Smooth muscle cell of the brain vasculature (primary cell): ENCODE data around the gene SLC35F6.
"Not testable (repeated sequence)": the region's sequence is repeated elsewhere in the genome, so short reads cannot be mapped to it uniquely, and the experiment has no call there.

Experiments
- DNase-seq: peaks from one replicate; pipeline ENCODE4 v3.0.0-alpha.2; 2012; ENCODE audit warnings: low read depth, low spot score

SLC35F6 gene

DNA sequence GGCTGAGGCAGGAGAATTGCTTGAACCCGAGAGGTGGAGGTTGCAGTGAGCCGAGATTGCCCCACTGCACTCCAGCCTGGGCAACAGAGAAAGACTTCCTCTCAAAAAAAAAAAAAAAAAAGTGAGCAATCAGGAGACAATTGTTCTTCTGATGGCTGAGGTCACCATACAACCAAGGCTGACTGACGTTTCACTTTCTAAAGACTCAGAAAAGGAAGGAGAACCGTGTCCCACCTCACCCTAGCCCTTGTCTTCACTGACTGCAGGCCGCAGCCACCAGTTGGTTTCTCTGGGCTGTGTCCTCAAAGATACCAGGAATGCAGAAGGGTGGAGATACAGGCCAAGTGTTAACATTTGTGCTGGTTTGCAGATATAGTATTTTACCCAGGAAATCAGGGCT is 7.7 kb upstream of the SLC35F6 start:
- no peak for DNase-seq

DNA sequence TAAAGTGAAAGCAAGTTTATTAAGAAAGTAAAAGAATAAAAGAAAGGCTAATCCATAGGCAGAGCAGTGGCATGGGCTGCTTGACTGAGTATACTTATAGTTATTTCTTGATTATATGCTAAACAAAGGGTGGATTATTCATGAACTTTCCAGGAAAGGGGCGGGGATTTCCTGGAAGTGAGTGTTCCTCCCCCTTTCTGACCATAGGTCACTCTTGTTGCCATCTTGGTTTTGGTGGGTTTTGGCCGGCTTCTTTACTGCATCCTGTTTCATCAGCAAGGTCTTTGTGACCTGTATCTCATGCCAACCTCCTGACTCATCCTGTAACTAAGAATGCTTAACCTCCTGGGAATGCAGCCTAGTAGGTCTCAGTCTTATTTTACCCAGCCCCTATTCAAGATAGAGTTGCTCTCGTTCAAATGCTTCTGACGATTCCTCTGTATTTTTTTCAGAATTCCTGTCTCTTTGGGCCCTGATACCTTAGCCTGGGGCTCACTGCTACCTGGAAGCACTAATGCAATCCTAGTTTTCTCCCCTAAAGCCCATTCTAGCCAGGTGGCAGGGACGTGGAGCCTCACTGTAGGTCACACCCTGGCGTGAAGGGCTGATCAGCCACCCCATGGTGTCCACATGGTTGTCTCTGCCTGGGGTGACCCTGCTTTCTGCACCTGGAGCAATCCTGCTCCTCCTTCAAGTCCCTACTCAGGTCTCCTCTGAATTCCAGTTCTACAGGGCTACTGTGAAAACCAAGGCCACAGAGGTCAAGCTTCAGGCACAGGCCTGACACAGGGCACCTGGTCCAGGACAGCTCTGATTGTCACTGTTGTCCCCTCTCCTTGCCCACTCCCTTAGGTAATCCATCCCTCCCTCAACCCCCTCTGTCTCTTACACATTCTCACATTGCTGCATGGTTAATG is 6.0 kb upstream of the SLC35F6 start:
- no peak for DNase-seq

DNA sequence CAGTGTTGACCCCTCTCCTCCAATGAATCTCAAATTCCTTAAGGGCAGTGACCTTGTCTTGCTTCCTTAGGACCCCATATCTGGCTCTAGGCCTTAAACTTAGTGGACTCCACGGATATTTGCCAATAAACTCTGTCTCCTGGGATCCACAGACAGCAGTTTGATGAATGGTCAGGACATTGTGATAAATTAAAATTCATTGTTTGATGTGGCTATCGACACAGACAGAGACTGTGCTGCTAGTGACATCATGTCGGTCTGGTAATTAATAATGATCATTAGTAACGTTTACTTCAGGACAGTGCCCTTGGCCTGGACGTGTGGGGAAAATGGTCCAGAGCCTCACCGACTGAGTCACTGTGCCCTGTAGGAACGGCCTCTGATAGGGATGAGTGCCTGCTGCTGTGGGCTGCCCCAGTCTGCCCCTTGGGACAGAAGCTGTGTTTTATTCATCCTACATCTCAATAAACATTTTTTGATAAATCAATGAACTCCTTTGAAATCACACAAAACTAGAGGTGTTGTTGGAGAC is 5.2 kb upstream of the SLC35F6 start:
- no peak for DNase-seq

DNA sequence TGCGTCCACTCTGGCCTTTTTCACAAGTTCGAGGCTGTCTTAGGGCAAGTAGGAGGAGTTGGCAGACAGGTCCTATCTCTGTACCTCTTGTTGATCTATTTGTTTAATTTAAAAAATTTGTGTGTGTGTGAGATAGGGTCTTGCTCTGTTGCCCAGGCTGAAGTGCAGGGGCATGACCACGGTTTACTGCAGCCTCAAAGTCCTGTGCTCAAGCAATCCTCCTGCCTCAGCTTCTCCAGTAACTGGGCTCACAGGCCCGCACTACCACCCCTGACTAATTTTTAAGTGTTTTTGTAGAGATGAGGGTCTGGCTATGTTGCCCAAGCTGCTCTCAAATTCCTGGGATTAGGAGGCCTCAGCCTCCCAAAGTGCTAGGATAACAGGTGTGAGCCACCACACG is 4.2 kb upstream of the SLC35F6 start:
- DNase-seq = no peak

DNA sequence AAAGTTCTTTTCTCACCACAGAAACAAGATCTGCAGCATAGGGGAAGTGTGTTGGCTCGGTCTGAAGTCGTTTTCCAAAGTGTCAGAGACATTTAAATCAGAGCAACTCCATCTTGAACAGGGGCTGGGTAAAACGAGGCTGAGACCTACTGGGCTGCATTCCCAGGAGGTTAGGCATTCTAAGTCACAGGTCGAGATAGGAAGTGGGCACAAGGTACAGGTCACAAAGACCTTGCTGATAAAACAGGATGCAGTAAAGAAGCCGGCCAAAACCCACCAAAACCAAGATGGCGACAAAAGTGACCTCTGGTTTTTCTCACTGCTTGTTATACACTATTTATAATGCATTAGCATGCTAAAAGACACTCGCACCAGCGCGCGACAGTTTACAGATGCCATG is 3.1 kb upstream of the SLC35F6 start:
- DNase-seq = not testable (repeated sequence)

DNA sequence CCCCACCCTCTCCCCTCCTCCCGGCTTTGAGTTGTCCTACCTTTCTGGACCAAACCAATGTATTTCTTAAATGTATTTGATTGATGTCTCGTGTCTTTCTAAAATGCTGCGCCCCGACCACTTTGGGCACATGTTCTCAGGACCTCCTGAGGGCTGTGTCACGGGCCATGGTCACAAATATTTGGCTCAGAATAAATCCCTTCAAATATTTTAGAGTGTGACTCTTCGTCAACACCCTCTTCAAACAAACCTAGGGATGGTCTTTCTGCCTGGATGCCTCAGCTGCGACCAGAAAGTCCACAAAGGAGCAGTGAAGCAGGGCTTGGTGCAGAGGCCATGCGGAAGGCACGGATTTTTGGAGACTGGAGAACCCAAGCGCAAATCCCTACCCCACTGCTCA is 1.1 kb upstream of the SLC35F6 start:
- DNase-seq = no peak

DNA sequence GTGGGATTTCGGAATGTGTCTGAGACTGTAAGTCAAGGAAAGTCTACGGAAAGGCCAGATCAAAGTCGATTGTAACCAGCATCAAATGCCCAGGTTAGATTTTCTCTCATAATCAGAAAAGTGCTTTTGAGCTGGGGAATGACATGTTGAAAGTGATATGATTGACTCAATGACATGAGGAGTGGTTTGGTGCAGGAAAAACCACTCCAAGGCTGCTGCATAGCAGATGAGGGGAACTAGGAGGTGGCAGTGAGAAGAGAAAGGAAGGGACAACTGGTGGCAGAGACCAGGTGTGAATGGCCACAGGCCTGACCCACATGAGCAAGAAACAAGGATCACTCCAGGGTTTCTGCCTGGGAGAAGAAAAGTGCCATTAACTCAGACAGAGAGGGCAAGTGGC is 822 bp downstream of the SLC35F6 start:
- no peak for DNase-seq

DNA sequence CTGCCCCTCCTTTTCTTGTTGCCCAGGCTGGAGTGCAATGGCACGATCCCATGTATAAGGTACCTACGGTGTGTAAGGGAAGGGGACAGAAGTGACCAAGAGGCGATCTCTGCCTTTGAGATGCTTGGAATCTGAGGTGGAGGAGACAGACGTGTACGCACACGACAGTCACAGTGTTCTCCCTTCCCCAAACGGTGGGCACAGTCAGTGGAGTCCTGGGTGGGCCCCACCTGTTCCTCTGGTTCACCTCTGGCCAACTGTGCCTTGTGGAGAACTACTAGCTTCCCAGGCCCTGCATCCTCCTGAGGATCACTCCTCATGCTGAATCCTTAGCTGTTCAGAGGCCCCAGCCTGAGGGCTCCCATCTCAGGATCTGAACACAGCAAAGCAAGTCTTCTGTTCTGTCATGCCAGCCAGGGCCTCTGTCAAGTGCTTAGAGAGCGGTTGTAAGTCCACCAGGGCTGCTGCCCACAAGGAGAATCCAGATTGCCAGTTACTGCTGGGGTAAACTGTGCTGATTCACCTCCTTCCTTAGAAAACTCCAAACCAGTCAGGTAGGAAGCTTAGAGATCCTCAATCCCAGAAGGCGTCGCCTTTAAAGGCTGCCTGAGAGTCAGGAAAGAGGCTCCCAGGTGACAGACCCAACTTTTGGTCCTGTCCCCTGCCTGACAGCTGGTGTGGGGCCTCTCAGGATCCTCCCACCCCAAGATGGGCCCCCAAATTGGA is 1.6 kb downstream of the SLC35F6 start:
- no peak for DNase-seq

DNA sequence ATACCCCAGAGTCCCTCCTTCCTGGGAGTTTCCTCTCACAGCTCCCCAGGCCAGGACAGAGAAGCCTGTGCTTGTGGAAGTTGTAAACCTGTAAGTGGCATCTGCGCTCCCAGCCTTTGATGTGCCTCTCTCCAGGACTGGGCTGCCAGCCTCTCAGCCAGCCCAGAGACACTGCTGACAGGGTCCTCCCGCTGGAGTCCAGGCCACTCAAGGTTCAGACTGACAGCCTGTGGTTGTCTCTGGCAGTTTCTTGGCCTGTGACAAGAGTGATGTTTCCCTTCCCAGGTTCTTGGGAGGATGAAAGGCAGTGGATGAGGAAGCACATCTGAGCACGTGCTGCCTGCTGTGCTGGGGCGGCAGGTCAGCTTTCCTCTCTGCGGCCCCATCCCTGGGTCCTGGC is 3.0 kb downstream of the SLC35F6 start:
- no peak for DNase-seq

DNA sequence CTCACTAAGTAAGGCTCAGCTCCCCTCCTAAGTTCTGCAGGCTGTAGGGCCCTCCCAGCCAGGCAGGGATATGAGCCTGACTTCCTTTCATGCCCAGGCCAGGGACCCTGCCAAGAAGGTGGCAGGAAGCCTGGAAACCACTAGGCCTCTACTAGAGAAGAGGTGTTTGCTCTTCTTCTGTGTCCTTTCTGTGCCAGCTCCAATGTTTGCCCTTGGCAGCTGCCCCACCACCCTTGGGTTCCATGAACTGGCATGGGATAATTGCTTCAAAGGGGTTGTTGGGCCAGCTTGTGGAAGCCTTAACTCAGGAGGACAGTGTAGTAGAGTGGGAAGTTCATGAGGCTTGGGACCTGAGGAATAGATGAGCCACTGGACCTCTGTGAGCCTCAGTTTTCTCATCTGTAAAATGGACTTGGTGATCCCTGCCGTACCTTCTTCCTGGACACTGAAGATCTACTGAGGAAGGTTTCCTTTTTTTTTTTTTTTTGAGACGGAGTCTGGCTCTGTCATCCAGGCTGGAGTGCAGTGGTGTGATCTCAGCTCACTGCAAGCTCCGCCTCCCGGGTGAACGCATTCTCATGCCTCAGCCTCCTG is 3.9 kb downstream of the SLC35F6 start:
- DNase-seq = no peak

DNA sequence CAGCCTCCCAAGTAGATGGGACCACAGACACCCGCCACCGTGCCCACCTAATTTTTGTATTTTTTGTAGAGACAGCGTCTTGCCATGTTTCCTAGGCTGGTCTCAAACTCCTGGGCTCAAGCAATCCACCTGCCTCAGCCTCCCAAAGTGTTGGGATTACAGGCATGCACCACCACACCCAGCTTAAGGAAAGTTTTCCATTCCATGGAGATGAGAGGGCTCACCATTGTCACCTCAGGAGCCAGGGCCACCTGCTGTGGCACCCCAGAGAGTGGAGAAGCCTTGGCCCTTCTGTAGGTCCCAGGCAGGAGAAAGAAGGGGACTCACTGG is 4.6 kb downstream of the SLC35F6 start:
- DNase-seq = no peak

DNA sequence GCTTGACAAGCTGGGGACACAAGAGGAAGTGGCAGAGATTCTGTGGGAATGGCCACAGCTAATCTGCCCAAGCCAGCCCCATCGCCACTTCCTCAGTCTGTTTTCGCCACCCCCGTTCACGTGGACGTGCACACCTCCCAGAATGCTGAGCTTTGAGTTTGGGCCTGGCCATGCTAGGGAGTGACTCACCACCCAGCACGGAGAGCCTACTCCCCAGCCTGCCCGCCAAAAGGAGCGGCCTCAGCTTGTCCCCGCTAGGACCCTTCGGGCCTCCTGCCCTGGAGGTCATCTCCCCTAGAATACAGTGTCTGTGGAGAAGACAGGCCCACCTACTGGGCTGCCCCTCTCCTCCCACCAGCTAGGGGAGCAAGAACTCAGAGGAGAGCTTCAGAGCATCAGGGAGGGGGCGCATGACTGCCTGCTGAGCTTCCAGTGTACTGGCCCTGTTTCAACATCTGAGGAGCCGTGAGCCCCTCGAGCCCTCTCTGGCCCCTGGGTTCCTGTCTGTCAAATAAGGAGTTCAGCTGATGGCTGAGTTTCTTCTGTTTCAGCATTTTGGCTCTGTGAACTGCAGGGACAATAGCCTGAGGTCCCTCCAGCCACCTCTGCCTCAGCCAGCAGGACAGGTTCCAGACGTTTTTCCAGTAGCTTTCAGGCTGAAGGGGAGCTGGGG is 5.1 kb downstream of the SLC35F6 start:
- DNase-seq = no peak

DNA sequence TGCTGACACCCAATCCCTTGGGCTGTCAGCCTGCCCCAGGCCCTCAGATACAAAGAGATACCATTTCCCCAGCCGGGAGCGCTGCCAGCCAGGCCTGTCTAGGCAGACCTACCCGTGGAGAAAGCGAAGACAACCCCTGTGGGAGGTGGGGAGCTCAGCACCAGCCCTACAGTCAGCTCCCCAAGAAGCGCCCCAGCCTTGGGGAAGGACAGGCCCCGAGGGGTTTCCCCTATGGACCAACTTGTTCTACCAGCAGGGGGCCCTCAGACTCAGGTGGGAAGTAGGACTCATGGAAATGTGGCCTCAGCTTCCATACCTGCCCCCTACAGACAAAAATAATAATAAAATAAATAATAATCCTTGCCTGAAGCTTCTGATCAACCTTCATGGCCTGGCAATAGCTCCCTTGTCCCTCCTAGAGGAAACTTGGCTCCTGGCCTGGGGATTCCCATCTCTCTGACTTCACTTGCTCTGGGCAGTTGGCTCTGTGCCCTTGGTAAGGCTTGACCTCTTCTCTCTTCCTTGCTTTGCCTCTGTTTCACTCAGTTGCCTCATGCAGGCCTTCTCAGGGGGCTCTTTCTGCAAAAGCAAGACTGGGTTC is 7.0 kb downstream of the SLC35F6 start:
- DNase-seq = no peak

DNA sequence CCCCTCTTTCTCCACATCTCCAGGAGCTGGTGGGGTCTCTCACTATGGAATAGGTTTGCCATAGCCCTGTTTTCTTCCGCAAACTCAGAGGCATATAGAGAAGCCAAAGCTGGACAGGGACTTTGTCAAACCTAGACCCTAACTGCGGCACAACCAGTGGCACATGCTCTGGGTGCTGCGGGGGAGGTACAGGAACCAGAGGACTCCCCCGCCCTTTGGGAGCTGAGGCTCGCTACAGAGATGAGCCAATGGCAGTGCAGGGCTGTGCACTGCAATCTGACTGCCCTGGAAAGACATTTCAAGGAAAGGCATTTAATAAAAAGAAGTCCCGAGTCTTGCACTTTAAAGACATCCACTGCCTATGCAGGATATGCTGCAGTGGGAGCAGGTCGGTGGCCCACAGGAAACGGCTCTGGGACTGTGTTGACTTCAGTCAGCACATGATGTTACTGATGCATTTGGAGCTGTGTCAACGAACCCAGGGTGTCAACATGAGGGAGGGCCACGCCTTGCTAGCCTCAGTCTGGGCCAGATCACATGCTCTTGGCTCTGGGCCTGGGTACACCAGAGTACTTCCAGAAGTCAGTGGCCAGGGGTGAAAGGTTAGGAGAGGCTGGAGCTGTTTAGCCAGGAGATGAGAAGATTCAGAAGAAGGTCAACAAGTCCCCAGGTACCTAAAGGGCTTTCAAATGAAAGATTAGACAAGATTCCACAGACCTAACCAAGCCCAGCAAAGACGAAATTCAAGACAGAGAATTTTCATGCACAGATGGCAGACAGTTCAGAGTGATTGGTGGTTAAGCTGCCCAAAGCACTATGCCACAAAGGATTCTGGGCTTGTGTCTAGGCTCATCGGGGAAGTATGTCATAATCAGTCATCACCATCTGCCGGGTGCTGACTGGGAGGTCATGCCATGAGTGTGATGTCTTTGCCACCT is 8.2 kb downstream of the SLC35F6 start:
- no peak for DNase-seq

DNA sequence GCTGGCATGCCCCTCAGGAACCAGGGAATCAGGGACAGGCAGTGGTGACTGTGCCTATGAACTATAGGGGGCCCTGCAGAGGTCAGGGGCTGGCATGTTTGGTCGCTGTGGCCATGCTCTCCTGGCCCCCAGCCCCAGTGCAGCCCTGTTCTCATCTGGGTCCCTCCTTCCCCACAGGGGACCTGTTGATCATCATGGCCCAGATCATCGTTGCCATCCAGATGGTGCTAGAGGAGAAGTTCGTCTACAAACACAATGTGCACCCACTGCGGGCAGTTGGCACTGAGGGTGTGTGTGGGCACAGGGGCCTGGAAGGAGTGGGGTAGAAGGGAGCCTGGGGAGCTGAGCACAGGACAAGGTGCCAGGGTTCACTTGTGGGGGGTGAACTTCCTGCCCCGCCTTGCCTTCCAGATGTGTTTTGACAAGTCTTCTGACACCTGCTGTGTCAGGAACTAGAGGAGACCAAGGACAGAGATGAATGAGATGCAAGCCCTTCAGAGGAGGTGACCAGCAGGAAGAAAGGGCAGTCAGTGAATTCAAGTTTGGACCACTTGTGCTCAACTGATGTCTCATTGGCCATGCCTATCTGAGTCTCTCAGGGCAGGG is 12.2 kb downstream of the SLC35F6 start:
- DNase-seq = no peak

DNA sequence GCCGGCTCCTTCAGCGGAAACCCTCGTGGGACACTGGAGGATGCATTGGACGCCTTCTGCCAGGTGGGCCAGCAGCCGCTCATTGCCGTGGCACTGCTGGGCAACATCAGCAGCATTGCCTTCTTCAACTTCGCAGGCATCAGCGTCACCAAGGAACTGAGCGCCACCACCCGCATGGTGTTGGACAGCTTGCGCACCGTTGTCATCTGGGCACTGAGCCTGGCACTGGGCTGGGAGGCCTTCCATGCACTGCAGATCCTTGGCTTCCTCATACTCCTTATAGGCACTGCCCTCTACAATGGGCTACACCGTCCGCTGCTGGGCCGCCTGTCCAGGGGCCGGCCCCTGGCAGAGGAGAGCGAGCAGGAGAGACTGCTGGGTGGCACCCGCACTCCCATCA is 14.0 kb downstream of the SLC35F6 start:
- no peak for DNase-seq

DNA sequence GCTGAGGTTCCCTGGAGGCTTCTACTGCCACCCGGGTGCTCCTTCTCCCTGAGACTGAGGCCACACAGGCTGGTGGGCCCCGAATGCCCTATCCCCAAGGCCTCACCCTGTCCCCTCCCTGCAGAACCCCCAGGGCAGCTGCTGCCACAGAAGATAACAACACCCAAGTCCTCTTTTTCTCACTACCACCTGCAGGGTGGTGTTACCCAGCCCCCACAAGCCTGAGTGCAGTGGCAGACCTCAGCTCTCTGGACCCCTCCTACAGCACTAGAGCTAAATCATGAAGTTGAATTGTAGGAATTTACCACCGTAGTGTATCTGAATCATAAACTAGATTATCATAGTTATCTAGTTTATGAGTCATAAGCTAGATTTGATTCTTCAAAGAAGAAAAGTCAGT is 14.4 kb downstream of the SLC35F6 start:
- no peak for DNase-seq

DNA sequence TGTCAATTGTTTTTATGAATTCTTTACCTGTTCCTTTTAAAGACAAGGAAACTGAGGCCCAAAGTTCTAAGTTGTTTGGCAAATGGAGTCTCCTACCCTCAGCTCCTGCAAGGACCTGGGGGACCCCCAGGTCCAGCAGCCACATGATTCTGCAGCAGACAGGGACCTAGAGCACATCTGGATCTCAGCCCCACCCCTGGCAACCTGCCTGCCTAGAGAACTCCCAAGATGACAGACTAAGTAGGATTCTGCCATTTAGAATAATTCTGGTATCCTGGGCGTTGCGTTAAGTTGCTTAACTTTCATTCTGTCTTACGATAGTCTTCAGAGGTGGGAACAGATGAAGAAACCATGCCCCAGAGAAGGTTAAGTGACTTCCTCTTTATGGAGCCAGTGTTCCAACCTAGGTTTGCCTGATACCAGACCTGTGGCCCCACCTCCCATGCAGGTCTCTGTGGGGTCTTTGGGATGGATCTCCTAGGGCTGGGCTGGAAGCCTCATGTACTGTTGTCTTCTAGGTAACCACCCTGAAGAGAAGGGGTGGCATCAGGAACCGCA is 16.2 kb downstream of the SLC35F6 start:
- no peak for DNase-seq

DNA sequence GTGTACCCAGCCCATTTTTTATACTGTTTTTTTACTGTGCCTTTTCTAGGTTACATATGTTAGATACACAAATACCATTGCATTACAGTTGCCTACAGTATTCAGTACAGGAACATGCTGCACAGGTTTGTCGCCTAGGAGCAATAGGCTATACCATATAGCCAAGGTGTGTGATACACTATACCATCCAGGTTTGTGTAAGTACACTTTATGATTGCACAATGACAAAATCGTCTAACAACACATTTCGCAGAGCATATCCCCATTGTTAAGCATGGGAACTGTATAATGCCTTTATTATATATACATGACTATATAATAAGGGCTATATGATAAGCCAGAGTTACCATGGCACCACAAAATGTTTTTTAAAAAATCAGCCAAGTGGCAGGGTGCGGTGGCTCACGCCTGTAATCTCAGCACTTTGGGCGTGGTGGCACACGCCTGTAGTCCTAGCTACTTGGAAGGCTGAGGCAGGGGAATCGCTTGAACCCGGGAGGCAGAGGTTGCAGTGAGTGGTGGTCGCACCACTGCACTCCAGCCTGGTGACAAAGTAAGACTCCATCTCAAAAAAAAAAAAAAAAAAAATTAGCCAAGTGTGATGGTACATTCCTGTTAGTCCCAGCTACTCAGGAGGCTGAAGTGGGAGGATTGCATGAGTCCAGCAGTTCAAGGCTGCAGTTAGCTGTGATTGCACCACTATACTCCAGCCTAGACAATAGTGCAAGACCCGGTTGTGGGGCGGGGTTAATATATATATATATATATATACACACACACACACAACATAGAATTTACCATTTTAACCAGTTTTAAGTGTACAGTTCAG is 19.0 kb downstream of the SLC35F6 start:
- DNase-seq = no peak
